NCI-H2081 treated with DMSO at 0.1 percent for 48 hours (cell line): ENCODE measurements around the gene TMEM229A.
"Not testable (repeated sequence)": the region's sequence is repeated elsewhere in the genome, so short reads cannot be mapped to it uniquely, and the experiment has no call there.

Experiments used
- DNase-seq: peaks from one replicate; lab custom pipeline; 2025; lab: John Stamatoyannopoulos, UW

TMEM229A gene

GRCh38 chr7:124032369-124033094 lies at the start of gene TMEM229A:
TMEM229A (minus strand) TSS chr7:124033067; CDS start chr7:124033003, 64 bp downstream.
- no peak for DNase-seq

GRCh38 chr7:124082234-124082633 lies 49.4 kb upstream of the TMEM229A start:
- not testable (repeated sequence) for DNase-seq

- no peak for DNase-seq
Observed at GRCh38 chr7:124077546-124077945, 44.7 kb upstream of the TMEM229A start.

DNA sequence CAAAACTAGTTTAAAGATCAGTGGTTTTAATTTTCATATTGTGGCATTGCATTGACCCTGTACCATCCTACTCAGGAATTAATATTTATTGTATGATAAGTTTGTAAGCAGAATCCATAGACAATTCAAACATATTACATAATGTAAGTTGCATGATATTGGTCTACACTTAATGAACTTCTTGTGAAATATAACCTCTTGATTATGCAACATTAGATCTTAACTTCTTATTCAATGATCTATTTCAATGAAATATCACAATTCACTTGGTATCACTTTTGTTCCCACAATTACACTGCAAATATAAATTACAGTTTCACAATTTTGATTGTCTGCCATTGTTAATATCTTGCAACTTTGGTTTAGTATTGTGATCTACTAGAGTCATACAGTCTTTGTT lies 44.0 kb upstream of the TMEM229A start:
- DNase-seq, result no peak

DNA sequence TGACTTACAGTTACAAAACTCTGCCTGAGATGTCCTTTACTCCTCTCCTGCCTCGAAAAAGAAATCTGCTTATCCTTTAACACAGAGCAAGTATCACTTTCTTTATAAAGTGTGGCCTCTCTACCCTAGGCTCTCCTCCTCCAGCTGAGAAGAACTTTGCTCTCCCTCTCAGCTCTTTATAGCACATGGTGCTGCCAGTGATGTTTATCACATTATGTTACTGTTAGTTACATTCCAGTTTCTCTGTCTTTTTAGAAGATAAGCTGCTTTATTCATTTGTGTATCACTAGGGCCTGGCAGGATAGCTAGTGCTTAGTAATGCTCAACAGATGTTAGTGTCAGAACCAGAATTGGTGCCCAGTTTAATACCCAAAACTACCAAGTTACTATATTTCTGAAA lies 41.1 kb upstream of the TMEM229A start:
- DNase-seq, result no peak

DNA sequence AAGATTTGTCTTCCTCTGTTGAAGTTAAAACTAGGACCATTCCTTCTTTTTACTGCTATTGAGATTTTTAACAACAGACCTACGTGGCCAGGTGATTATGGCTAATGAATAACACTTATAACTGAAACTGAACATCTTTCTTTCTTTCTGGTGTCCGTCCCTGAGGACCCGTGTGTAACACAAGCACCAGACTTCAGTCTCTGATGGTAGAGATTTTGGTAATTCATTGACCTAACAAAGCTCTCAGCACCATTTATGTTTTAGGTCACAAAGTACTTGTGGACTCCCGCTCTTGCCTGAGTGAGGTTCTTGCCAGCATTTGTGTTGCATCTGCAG lies 40.4 kb upstream of the TMEM229A start:
- DNase-seq, result no peak

DNA sequence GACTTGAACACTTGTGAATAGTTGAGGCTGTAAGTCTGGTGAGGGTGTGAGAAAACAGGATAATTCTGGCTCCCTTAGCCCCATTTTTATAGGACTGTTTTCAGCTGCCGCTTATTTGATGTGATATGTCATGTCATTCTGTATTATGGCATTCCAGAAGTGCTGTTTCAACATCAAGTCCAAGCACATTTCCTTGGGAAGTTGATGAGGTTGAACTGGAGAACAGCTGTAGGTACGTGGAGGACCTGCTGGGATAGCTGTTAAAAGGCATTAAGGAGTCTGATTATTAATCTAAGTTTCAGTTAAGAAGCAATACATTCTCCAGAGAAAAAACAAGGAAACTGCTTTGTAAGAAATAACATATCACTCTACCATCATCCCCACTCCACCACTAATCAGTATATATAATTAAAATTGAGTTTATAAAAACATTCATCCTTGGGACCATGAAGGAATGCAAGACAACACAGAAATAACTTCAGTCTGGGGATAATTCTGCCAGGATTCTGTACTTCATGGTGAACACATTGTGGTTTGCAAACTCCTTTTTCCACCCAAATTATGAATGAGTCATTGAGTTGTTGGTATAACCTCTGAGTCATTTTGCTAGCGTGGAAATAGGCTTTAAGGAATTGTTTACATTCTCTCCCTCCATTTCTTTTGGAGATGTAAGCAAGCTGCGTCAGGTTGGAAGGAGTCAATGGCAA lies 39.9 kb upstream of the TMEM229A start:
- no peak for DNase-seq

- DNase-seq, result peak; percentile 66
Observed at GRCh38 chr7:124071843-124072242, 39.0 kb upstream of the TMEM229A start.

GRCh38 chr7:124062171-124062570 lies 29.3 kb upstream of the TMEM229A start:
- no peak for DNase-seq

DNA sequence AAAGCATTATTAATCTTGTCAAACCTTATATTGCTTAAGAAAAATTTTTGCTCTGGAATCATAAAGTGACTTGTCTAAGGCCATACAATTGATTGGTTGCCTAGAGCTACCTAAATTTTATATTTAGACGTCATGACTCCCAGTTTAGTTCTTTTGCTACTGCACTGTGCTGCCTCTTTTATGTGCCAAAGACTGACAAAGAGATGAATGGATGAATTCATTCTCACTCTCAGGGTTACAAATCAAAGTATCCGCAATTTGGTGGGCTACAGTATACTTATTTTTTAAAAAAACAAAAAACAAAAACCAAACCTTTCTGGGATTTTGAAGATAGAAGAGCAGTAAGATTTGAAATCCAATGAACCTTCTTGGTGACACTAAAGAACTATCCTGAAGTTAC lies 27.7 kb upstream of the TMEM229A start:
- no peak for DNase-seq

- no peak for DNase-seq
Observed at GRCh38 chr7:124059375-124059774, 26.5 kb upstream of the TMEM229A start.

DNA sequence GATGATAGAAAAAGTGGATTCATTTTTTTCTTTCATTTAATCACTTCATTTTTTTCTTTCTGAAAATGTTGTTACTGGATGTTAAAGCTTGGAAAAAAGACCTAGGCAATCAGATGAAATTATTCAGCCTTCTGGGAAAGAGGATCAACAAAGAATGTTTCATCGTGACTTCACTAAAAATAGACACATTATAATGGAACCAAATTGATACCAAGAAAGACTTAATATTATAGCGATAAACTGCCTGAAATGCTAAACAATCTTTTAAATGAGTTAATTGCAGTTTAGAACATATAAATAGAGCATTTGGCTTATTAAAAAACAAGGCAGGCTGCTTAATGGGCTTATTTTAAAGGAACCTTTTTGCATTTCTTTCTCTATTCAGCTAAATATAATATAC lies 25.6 kb upstream of the TMEM229A start:
- no peak for DNase-seq

- DNase-seq, result no peak
Observed at GRCh38 chr7:124057872-124058271, 25.0 kb upstream of the TMEM229A start.

- no peak for DNase-seq
Observed at GRCh38 chr7:124056234-124056633, 23.4 kb upstream of the TMEM229A start.

- no peak for DNase-seq
Observed at GRCh38 chr7:124051681-124052377, 19.0 kb upstream of the TMEM229A start.

GRCh38 chr7:124042826-124043225 lies 10.0 kb upstream of the TMEM229A start:
- no peak for DNase-seq

DNA sequence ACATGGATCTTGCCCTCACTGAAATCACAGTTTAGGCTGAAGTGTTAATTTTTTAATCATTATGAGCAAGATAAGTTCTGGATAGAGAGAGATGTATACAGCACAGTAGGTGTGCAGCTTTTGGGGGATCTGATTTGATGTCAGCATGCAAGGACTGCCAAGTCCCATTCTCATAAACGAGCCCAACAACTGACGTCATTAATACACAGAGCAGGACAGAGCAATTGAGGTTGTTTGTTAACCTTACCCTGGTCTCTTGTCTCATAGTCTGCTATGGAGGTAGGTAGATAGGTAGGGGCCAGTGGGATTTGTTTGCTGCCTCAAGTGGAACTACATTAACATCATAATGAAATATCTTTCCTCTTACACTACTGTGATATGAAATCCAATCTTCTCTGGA lies 8.6 kb upstream of the TMEM229A start:
- DNase-seq, result no peak

DNA sequence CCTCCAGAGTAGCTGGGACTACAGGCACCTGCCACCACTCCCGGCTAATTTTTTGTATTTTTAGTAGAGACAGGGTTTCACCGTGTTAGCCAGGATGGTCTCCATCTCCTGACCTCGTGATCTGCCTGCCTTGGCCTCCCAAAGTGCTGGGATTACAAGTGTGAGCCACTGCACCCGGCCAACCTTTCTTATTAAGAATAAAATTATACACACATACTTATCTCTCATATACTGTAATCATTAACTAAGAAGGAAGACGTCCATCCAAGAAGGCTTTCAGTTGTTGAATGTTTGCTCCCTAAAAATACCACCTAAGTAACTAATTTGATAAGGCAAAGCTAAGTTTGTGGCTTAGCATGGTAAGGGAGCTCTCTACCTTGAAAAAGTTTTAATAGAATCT lies 5.0 kb upstream of the TMEM229A start:
- not testable (repeated sequence) for DNase-seq

DNA sequence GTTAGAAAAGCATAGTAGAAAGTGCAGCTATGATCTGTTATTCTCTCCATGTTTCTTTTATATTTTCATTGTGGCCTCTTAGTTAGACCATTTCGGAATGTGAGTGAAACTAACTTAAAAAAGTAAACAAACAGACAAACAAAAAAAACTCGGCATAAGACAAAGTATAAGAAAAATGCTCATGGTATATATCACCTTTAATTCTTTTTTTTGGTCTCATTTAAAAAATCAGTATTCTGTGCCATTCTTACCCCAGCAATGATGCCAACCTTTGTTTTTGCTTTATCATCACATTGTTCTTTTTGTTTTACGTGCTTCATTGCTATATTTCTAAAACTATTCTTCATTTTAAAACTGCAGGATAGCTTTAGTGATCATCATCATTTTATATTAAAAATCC lies 2.8 kb upstream of the TMEM229A start:
- DNase-seq, result no peak

GRCh38 chr7:124034754-124035100 lies 1.9 kb upstream of the TMEM229A start:
- DNase-seq, result no peak

GRCh38 chr7:124033807-124034753 lies 1.2 kb upstream of the TMEM229A start:
- DNase-seq, result no peak
